HG02981 (cell line): Measurements from ENCODE around the gene ERVMER34-1.

Source experiments
- ATAC-seq: cut with Tn5 transposase; IDR thresholded peaks from one replicate; pipeline ENCODE4 v1.9.1; 2021; ENCODE audit warnings: mild to moderate bottlenecking, moderate library complexity; ENCODE audit not compliant: unreplicated experiment

ERVMER34-1 gene

GRCh38 chr4:52721968-52722815, 29.0 kb downstream of the ERVMER34-1 start:
- peak; percentile 96 for ATAC-seq

- no peak for ATAC-seq
Observed at GRCh38 chr4:52718123-52718522, 33.1 kb downstream of the ERVMER34-1 start.

GRCh38 chr4:52716364-52717151, 34.7 kb downstream of the ERVMER34-1 start:
- ATAC-seq: no peak

- ATAC-seq: no peak
Observed at GRCh38 chr4:52715914-52716313, 35.3 kb downstream of the ERVMER34-1 start.

GRCh38 chr4:52715255-52715897, 35.8 kb downstream of the ERVMER34-1 start:
- no peak for ATAC-seq

- no peak for ATAC-seq
Observed at GRCh38 chr4:52714597-52715254, 36.5 kb downstream of the ERVMER34-1 start.

GRCh38 chr4:52713456-52713937, 37.7 kb downstream of the ERVMER34-1 start:
- ATAC-seq: no peak

GRCh38 chr4:52712251-52713130, 38.7 kb downstream of the ERVMER34-1 start:
- ATAC-seq: peak; percentile 93

GRCh38 chr4:52711834-52712250, 39.4 kb downstream of the ERVMER34-1 start:
- peak; percentile 0 for ATAC-seq

- no peak for ATAC-seq
Observed at GRCh38 chr4:52711272-52711671, 40.0 kb downstream of the ERVMER34-1 start.

GRCh38 chr4:52709155-52709554, 42.1 kb downstream of the ERVMER34-1 start:
- ATAC-seq: no peak

- ATAC-seq: no peak
Observed at GRCh38 chr4:52704661-52705060, 46.6 kb downstream of the ERVMER34-1 start.

GRCh38 chr4:52704133-52704532, 47.1 kb downstream of the ERVMER34-1 start:
- no peak for ATAC-seq

- ATAC-seq: peak; percentile 89
Observed at GRCh38 chr4:52701207-52701606, 50.0 kb downstream of the ERVMER34-1 start.

GRCh38 chr4:52694936-52695335, 56.3 kb downstream of the ERVMER34-1 start:
- ATAC-seq: no peak

GRCh38 chr4:52693492-52693891, 57.7 kb downstream of the ERVMER34-1 start:
- no peak for ATAC-seq
